IMR-90 (cell line): ENCODE results near the gene MGAT5. TPM values are rescaled to one million over a fixed set of nuclear protein-coding genes. Genes with fewer than 3 reads are reported as not detected.

Source experiments
- ATAC-seq: fragments of 200-7000 bp; cut with Tn5 transposase; 2 replicates; pipeline ENCODE4 v1.9.1; 2020; ENCODE audit warnings: low read depth, mild to moderate bottlenecking, moderate library complexity
- BruUV-seq: library from RNA; stranded (reverse); fragments of 400-500 nt; replicated peaks from 2 replicates; lab custom pipeline; 2021; lab: Mats Ljungman, UMichigan
- CTCF ChIA-PET: fragments of 300-600 bp; formaldehyde crosslinking; extraction: SDS; loops from one replicate; lab custom pipeline; 2021; ENCODE audit warnings: antibody characterized with exemption; lab: Yijun Ruan, JAX
- POLR2A ChIA-PET: fragments of 300-600 bp; sonication (Branson Sonifier 250); formaldehyde crosslinking; loops from one replicate; lab custom pipeline; 2022; ENCODE audit warnings: antibody characterized with exemption; ENCODE audit not compliant: unreplicated experiment; lab: Charles Lee
- DNase-seq: peaks from one replicate; pipeline ENCODE4 v3.0.0; 2013
- H2AFZ ChIP-seq: replicated peaks from 2 replicates; pipeline ENCODE3; 2013; ENCODE audit warnings: low read length, mild to moderate bottlenecking; ENCODE audit not compliant: poor library complexity
- H2AK5ac ChIP-seq: 2 replicates; pipeline ENCODE4 v1.6.1; 2013; ENCODE audit warnings: low read depth, low read length, inconsistent platforms
- H2AK9ac ChIP-seq: replicated peaks from 2 replicates; pipeline ENCODE3; 2013; ENCODE audit warnings: mild to moderate bottlenecking, low read depth, low read length, moderate library complexity; ENCODE audit not compliant: poor library complexity
- H2BK120ac ChIP-seq: 2 replicates; pipeline ENCODE4 v1.6.1; 2013; ENCODE audit warnings: low read depth, low read length, inconsistent platforms
- H2BK15ac ChIP-seq: 3 replicates; pipeline ENCODE4 v1.6.1; 2013; ENCODE audit warnings: low read depth, low read length, inconsistent platforms
- H2BK20ac ChIP-seq: 2 replicates; pipeline ENCODE4 v1.6.1; 2013; ENCODE audit warnings: low read depth, mild to moderate bottlenecking, inconsistent platforms, low read length, moderate library complexity
- H2BK5ac ChIP-seq: 2 replicates; pipeline ENCODE4 v1.6.1; 2013; ENCODE audit warnings: mild to moderate bottlenecking, low read depth, low read length, inconsistent platforms; ENCODE audit not compliant: poor library complexity, severe bottlenecking
- H3K14ac ChIP-seq: replicated peaks from 2 replicates; pipeline ENCODE4 v1.6.1; 2013; ENCODE audit warnings: low read depth, low read length, inconsistent platforms
- H3K18ac ChIP-seq: 2 replicates; pipeline ENCODE4 v1.6.1; 2013; ENCODE audit warnings: low read depth, low read length, control low read depth
- H3K23ac ChIP-seq: 2 replicates; pipeline ENCODE4 v1.6.1; 2013; ENCODE audit warnings: low read depth, low read length, inconsistent platforms
- H3K27ac ChIP-seq: 2 replicates; pipeline ENCODE4 v1.5.1; 2013; ENCODE audit warnings: mild to moderate bottlenecking, control low read depth, low read length; ENCODE audit not compliant: insufficient read depth
- H3K27me3 ChIP-seq: 2 replicates; pipeline ENCODE4 v1.6.1; 2013; ENCODE audit warnings: low read length; ENCODE audit not compliant: control insufficient read depth, insufficient read depth
- H3K36me3 ChIP-seq: 2 replicates; pipeline ENCODE4 v1.6.1; 2013; ENCODE audit warnings: low read length, mixed read lengths; ENCODE audit not compliant: control insufficient read depth, insufficient read depth
- H3K4ac ChIP-seq: 2 replicates; pipeline ENCODE4 v1.6.1; 2013; ENCODE audit warnings: low read depth, low read length, inconsistent platforms
- H3K4me1 ChIP-seq: 2 replicates; pipeline ENCODE4 v1.6.1; 2013; ENCODE audit warnings: low read length, mixed read lengths; ENCODE audit not compliant: control insufficient read depth, insufficient read depth
- H3K4me2 ChIP-seq: 2 replicates; pipeline ENCODE4 v1.6.1; 2013; ENCODE audit warnings: low read depth, mild to moderate bottlenecking, control low read depth, low read length, moderate library complexity
- H3K4me3 ChIP-seq: 2 replicates; pipeline ENCODE4 v1.5.1; 2013; ENCODE audit warnings: low read depth, mild to moderate bottlenecking, control low read depth, low read length, moderate library complexity; ENCODE audit not compliant: insufficient read depth
- H3K56ac ChIP-seq: 2 replicates; pipeline ENCODE4 v1.6.1; 2013; ENCODE audit warnings: low read length, inconsistent platforms; ENCODE audit not compliant: insufficient read depth; ENCODE audit errors: extremely low read depth
- H3K79me1 ChIP-seq, 2 experiments: 2 replicates each; pipeline ENCODE4 v1.6.1; 2013; ENCODE audit warnings: low read length in 2 of 2, inconsistent platforms in 1 of 2, low read depth in 1 of 2
- H3K9ac ChIP-seq: 2 replicates; pipeline ENCODE4 v1.6.1; 2013; ENCODE audit warnings: low read depth, low read length, control low read depth
- H3K9me1 ChIP-seq: 2 replicates; pipeline ENCODE4 v1.6.1; 2013; ENCODE audit warnings: low read length, inconsistent platforms; ENCODE audit not compliant: insufficient read depth
- H3K9me3 ChIP-seq: 2 replicates; pipeline ENCODE4 v1.6.1; 2013; ENCODE audit warnings: low read length; ENCODE audit not compliant: control insufficient read depth, insufficient read depth
- H4K20me1 ChIP-seq: 2 replicates; pipeline ENCODE4 v1.6.1; 2013; ENCODE audit warnings: low read length, inconsistent platforms; ENCODE audit not compliant: insufficient read depth
- H4K5ac ChIP-seq: 2 replicates; pipeline ENCODE4 v1.6.1; 2013; ENCODE audit warnings: mild to moderate bottlenecking, low read depth, low read length, control low read depth
- H4K8ac ChIP-seq, 2 experiments: 2 replicates each; pipeline ENCODE4 v1.6.1; 2013; ENCODE audit warnings: low read depth in 2 of 2, low read length in 2 of 2, control low read depth in 1 of 2, inconsistent platforms in 1 of 2
- H4K91ac ChIP-seq: 2 replicates; pipeline ENCODE4 v1.6.1; 2013; ENCODE audit warnings: low read depth, low read length, inconsistent platforms; ENCODE audit not compliant: insufficient read depth
- CHD1 ChIP-seq: IDR thresholded peaks from 2 replicates; pipeline ENCODE4 v1.6.1; 2012; ENCODE audit warnings: low read depth, low read length, improper control_type of control experiment
- MAFK ChIP-seq: IDR thresholded peaks from 2 replicates; pipeline ENCODE4 v1.6.1; 2012; ENCODE audit warnings: low read depth, low read length, improper control_type of control experiment
- RAD21 ChIP-seq: IDR thresholded peaks from 2 replicates; pipeline ENCODE4 v1.6.1; 2012; ENCODE audit warnings: low read length, improper control_type of control experiment
- RCOR1 ChIP-seq: IDR thresholded peaks from 2 replicates; pipeline ENCODE4 v1.6.1; 2012; ENCODE audit warnings: mild to moderate bottlenecking, low read length, improper control_type of control experiment; ENCODE audit not compliant: insufficient replicate concordance
- RFX5 ChIP-seq: IDR thresholded peaks from 2 replicates; pipeline ENCODE4 v1.8.0; 2012; ENCODE audit warnings: low read depth, mild to moderate bottlenecking, low read length, moderate library complexity
- WGBS, 2 experiments: methylation state at CpG; one replicate each; pipeline versions ENCODE4 v1.1.5 to v1.1.7; 2013; ENCODE audit warnings: missing lambda C conversion rate in 2 of 2; ENCODE audit not compliant: insufficient read length in 1 of 2; ENCODE audit errors: extremely low coverage in 2 of 2; 5-methylcytosine and 5-hydroxymethylcytosine counted together
- dilution Hi-C: fragments of 300-500 bp; cut with HindIII; formaldehyde crosslinking; loops from one replicate; pipeline ENCODE4 v1.14.3; 2018; ENCODE audit warnings: low sequenced_read_pairs; ENCODE audit not compliant: unreplicated experiment
- in situ Hi-C: fragments of 300-500 bp; cut with MboI; formaldehyde crosslinking; loops from 3 replicates; pipeline ENCODE4 v1.14.3; 2019; ENCODE audit warnings: low sequenced_read_pairs, inconsistent platforms, mixed read lengths
- intact Hi-C: fragments of 100-400 bp; cut with micrococcal nuclease; formaldehyde crosslinking; loops from 2 replicates; pipeline ENCODE4 v1.10.0; 2022
- polyA plus RNA-seq, 3 experiments: library from polyadenylated mRNA; depleted of rRNA; stranded (reverse); fragments of >200 nt; gene quantifications; 2 replicates each; pipeline ENCODE4 v1.2.3, GENCODE V29; 2012; ENCODE audit warnings: low replicate concordance in 1 of 3
- total RNA-seq: library from RNA; depleted of rRNA; stranded (reverse); fragments of >200 nt; gene quantifications from 2 replicates; pipeline ENCODE4 v1.2.3, GENCODE V29; 2012
- TF ChIP-seq, protein P1 (sequence below): fragments of 150-350 bp; IDR thresholded peaks from 2 replicates; pipeline ENCODE4 v1.6.1; 2016; ENCODE audit warnings: low read depth, mild to moderate bottlenecking, low read length, moderate library complexity, borderline replicate concordance

Gene MGAT5
- total and polyA plus RNA-seq, 2 of the 4 experiments (the other 2 are of a cell fraction) = 22.9 to 59.9 TPM

DNA sequence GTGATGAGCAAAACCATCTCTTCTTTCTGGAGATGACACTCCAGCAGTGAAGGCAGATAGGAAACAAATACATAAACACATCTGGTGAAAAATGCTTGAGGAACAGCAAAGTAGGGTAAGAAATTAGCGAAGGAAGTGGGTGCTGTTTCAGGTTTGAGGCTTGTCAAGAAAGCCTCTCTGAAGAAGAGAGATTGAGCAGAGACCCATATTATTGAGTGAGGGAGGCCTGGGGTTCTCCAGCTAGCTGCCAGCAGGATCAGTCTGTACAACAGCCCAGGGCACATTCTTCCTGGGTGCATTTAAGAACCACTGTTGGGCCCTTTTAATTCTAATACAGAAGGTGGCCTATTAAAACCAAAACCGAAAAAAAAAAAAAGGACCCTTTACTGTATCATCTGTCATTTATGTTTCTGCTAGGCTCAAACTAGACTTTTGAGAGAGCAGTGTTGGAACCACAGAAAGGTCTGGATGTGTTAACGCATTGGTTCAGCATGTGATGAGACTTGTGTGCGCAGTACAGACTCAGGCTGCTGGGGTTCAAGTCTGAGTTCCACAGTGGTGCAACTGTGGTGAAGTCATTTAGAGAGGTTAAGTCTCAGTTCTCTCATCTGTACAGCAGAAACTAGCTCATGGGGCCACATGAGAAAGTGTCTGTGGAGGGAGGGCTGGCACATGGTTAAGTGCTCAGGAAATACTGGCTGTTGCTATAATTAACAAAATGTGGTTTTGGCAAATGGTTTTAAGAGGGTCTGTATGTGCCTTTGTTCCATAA is 28.9 kb downstream of the MGAT5 start:
- intact Hi-C loops = no loop called here
- H2BK120ac ChIP-seq = no peak overlapping the region
- H2BK15ac ChIP-seq = no peak overlapping the region
- no peak overlapping the region for H2BK20ac ChIP-seq
- no peak overlapping the region for H2BK5ac ChIP-seq
- no peak overlapping the region for H3K4me3 ChIP-seq
- H4K5ac ChIP-seq = no peak overlapping the region
- no peak overlapping the region for H3K4ac ChIP-seq
- no peak overlapping the region for H3K27ac ChIP-seq
- in situ Hi-C loops = no loop called here
- no peak for DNase-seq
- ChIA-PET POLR2A (no interaction called here), CTCF (no interaction called here)
- H4K20me1 ChIP-seq = peaks cover 22% of the 10 kb centered on the region; the same call in 1 of the 2 replicates
- no peaks in the 10 kb centered on the region for H3K9me3 ChIP-seq
- no peak overlapping the region for H3K56ac ChIP-seq
- H3K79me1 ChIP-seq = peaks cover 25 to 57% of the 10 kb centered on the region in 2 experiments
- no peak overlapping the region for H3K14ac ChIP-seq
- H3K18ac ChIP-seq = no peak overlapping the region
- H2AFZ ChIP-seq = no peak overlapping the region
- peaks cover 18% of the 10 kb centered on the region for H3K9me1 ChIP-seq
- H4K91ac ChIP-seq = no peak overlapping the region
- no peak overlapping the region for H3K4me2 ChIP-seq
- peaks cover 12% of the 10 kb centered on the region for H3K36me3 ChIP-seq
- dilution Hi-C loops = no loop called here
- no peak overlapping the region for H4K8ac ChIP-seq
- H2AK5ac ChIP-seq = no peak overlapping the region
- no peak for ATAC-seq
- no CpG with 5 or more reads among the region's 4 CpGs for WGBS, 2 experiments
- no peak for TF ChIP-seq RFX5
- TF ChIP-seq RAD21 = no peak
- no peak for TF ChIP-seq RCOR1
- TF ChIP-seq, protein P1, sequence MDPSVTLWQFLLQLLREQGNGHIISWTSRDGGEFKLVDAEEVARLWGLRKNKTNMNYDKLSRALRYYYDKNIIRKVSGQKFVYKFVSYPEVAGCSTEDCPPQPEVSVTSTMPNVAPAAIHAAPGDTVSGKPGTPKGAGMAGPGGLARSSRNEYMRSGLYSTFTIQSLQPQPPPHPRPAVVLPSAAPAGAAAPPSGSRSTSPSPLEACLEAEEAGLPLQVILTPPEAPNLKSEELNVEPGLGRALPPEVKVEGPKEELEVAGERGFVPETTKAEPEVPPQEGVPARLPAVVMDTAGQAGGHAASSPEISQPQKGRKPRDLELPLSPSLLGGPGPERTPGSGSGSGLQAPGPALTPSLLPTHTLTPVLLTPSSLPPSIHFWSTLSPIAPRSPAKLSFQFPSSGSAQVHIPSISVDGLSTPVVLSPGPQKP = no peak
- TF ChIP-seq CHD1 = no peak
- no peak for TF ChIP-seq MAFK
- H3K27me3 ChIP-seq = no peaks in the 10 kb centered on the region
- peaks cover 2% of the 10 kb centered on the region; the same call in 1 of the 2 replicates for H3K4me1 ChIP-seq
- no peak overlapping the region for H3K23ac ChIP-seq
- H3K9ac ChIP-seq = no peak overlapping the region
- no TSS peak for BruUV-seq
- no peak overlapping the region for H2AK9ac ChIP-seq
